Suprapubic skin (tissue), 3 donors: Measurements from ENCODE around the gene MAK.

Experiments
- EP300 ChIP-seq: sonication (generic); formaldehyde crosslinking; IDR thresholded peaks from one replicate; pipeline ENCODE4 v1.6.1; 2017; ENCODE audit warnings: antibody characterized with exemption
- TF ChIP-seq, protein P1 (sequence below), 2 donors: fragments of 200-600 bp in 1 of 2; fragments of 450-650 bp in 1 of 2; sonication (generic) in 1 of 2; IDR thresholded peaks; one replicate each; pipeline ENCODE4 v1.5.1; 2016 to 2019; ENCODE audit warnings: antibody characterized with exemption in 2 of 2, mild to moderate bottlenecking in 1 of 2, moderate library complexity in 1 of 2

DNA sequence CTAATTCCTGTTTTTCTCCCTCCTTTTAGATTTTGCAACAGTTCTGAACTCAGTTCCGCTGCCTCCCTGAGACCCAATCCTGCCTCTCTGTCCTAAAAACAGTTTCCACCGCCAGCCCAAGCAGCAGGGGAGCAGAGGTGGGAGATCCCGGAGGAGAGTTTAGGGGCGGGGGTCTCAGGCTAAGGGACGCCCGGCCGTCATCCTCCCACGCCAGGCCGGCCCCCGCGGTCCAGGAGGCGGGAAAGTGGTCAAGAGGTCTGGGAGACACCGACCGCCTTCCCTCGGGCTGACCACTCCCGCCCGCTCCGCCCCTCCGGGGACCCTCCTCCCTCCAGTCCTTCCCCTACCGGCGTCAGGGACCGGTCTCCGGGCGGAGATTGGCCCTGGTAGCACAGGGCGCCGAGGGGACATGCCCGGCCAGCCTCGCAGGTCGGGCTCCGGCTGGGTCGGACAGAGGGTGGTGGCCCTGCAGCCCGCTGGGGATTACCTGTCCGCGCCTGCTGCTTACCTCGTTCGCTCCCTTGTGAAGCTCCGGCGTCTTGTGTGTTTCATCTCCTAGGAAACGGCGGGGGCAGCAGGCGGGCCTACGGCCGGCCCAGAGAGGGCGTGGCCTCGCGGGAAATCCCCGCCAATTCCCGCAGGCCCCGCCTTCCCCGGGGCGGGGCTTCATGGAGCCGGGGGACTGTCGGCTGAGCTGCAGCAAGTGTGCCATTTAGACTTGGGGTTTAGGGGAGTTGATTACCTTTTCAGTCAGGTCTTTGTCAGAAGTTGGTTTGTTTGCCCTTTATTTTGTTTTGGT, at the start of gene MAK:
- TF ChIP-seq, protein P1, sequence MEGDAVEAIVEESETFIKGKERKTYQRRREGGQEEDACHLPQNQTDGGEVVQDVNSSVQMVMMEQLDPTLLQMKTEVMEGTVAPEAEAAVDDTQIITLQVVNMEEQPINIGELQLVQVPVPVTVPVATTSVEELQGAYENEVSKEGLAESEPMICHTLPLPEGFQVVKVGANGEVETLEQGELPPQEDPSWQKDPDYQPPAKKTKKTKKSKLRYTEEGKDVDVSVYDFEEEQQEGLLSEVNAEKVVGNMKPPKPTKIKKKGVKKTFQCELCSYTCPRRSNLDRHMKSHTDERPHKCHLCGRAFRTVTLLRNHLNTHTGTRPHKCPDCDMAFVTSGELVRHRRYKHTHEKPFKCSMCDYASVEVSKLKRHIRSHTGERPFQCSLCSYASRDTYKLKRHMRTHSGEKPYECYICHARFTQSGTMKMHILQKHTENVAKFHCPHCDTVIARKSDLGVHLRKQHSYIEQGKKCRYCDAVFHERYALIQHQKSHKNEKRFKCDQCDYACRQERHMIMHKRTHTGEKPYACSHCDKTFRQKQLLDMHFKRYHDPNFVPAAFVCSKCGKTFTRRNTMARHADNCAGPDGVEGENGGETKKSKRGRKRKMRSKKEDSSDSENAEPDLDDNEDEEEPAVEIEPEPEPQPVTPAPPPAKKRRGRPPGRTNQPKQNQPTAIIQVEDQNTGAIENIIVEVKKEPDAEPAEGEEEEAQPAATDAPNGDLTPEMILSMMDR (IDR thresholded peaks at IDR 0.05) = no peak
- no peak for TF ChIP-seq EP300
